ENCODE measurements around the gene TRIM65.
"Not testable (repeated sequence)": the region's sequence is repeated elsewhere in the genome, so short reads cannot be mapped to it uniquely, and the experiment has no call there.

Gene TRIM65

DNA sequence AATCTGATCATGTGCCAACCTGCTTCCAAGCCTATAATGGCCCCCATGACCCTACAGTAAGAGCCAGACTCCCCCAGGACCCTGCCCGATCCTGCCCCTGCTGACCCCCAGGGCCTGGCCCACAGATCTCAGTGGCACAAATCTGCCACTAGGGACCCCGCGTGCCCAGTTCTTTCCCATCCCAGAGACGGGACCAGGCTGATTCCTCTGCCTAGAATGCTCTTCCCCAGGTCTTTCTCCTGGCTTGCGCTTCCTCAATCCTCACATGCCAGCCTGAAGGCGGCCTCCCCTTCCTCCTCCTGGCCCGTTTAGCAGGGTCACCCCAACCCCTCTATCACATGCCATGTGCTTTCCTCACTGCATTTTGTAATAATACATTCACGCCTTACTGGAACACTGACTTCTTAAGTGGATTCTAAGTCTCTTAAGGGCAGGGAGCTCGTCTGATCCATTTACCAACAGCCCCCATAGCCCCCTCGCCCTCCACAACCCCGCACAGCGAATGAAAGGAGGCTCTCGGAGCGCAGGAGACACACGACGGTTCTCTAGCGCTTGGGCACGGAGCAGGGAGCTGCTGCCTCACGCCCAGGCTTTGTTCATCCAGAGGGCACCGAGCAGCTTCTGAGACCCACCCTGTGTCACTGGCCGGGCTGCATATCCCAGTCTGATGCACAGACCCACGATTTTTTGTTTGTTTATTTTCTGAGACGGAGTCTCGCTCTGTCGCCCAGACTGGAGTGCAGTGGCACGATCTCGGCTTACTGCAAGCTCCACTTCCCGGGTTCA is 1.2 kb downstream of the TRIM65 start:
- DNase-seq: peak; percentile 71 to 80

DNA sequence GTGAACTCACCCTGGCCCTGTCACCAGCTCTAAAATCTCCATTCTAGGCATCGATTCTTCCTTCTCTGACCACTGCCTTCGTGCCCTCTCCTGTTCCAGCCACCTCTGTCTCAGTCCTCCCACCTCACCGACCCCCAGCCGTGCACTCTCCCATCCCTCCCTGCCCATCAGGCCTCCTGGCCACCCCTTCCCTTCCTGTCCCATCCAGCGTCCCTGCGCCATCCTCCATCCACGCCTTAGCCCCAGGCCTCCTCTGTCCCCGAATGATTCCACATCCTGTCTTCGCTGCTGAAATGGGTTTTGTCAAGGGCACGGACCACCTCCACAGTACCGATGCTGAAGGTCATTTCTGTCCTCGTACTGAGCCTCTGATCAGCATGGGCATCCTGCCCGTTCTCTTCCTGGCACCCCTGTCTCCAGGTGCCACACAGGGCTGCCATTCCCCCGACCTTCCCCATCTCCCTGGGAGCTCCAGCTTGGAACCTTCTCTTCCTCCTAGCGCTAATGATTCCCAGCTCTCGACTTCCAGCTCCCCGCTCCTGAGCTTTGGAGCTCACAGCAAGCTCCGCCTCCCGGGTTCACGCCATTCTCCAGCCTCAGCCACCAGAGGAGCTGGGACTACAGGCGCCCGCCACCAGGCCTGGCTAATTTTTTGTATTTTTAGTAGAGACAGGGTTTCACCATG is 2.6 kb downstream of the TRIM65 start:
- DNase-seq: no peak

DNA sequence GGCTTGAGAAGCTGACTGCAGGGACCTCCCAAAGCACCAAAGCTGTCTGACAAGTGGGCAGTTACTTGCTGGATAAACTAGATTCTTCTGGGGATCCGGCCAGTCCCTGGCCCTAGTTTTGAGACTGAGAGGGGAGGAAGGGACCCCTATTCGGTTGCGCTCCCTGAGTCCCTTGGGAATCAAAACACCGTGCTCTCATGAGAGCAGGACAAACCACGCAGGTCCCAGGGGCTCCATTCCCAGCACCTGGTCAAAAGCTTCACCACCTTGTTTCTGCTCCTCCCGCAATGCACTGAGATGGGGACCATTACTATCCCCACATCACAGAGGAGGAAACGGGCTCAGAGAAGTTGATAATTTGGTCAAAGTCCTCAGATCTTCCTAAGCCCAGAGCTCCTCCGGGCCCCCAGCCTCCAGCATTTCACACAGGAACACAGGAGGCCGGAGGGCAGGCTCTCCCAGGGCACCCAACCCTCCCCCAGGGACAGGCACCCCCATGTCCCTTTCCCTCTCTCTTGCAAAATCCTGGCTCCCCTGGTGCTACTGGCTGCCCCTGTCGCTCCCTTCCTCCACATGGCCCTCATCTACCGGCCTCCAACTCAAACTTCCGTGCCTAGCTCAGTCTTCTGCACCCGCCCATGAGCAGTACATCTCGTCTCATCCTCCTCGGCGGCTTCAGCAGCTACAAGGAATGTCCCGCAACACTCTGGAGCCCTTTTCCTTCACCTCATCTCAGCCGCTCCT is 3.3 kb downstream of the TRIM65 start:
- no peak for DNase-seq

DNA sequence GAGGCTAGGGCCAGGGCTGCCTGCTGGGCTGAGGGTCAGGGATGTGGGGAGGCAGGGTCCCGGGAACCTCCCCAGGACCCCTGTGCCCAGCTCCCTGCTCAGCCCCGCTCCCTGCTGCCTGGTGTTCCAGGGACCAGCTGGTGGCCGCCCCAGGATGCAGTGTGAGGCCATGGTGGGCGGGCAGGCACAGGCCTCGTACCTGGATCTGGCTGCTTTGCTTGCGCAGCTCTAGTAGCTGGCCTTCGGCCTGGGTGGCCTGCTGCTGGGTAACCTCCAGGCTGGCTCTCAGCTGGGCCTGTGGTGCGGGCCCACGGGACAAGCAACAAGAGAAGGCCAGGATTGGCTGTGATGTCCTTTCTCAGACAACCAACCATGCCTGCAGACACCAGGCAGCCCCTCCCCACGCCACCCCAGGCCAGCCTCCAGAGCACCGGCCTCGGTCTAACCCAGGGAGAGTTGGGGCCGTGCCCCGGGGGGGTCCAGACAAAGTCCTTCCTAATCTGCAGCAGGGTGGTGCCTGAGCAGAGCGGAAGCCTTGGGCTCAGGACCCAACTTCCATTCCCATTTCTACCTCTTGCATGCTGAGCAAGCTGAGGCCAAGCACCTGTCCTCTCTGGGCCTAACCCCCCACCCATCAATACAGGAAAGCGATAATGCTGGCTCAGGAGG is 4.1 kb downstream of the TRIM65 start:
- DNase-seq: no peak

GRCh38 chr17:75891605-75892555 is 4.9 kb downstream of the TRIM65 start:
- no peak for DNase-seq

- DNase-seq: no peak
Measured at GRCh38 chr17:75891022-75891604, 5.6 kb downstream of the TRIM65 start.

GRCh38 chr17:75889454-75889853 is 7.3 kb downstream of the TRIM65 start:
- no peak for DNase-seq

DNA sequence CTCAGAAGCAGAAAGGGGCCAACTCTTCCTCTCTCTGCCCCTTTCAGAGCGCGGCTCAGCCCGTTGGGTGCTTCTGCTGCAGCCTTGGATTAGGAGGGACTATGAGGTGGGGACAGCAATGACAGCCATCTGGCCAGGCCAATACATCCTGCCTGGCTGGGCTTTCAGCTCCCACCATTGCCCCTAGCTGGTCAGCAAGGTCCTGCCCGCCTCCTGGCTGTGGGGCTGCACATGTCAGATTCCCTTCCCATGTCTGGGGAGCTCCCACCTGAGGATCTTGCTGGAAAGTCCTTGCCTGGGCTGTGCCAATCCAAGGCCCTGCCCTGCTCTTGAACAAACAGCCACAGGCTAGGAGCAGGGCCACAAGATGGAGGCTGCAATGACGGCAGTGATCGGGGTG is 8.3 kb downstream of the TRIM65 start:
- DNase-seq: no peak

DNA sequence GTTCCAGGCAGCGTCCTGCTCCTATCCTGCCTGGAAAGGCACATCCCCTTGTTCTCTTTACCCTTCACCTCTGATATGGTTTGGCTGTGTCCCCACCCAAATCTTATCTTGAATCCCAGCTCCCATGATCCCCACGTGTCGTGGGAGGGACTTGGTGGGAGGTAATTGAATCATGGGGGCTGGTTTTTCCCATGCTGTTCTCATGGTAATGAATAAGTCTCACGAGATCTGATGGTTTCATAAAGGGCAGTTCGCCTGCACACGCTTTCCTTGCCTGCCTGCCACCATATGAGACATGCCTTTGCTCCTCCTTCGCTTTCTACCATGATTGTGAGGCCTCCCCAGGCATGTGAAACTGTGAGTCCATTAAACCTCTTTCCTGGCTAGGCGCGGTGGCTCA is 10.9 kb downstream of the TRIM65 start:
- DNase-seq: not testable (repeated sequence)

GRCh38 chr17:75885431-75885830 is 11.3 kb downstream of the TRIM65 start:
- DNase-seq: peak in 1 of 2 donors; percentile 23

GRCh38 chr17:75881678-75882454 is 14.9 kb downstream of the TRIM65 start:
- DNase-seq: no peak

GRCh38 chr17:75880266-75880665 is 16.5 kb downstream of the TRIM65 start:
- DNase-seq: no peak

DNA sequence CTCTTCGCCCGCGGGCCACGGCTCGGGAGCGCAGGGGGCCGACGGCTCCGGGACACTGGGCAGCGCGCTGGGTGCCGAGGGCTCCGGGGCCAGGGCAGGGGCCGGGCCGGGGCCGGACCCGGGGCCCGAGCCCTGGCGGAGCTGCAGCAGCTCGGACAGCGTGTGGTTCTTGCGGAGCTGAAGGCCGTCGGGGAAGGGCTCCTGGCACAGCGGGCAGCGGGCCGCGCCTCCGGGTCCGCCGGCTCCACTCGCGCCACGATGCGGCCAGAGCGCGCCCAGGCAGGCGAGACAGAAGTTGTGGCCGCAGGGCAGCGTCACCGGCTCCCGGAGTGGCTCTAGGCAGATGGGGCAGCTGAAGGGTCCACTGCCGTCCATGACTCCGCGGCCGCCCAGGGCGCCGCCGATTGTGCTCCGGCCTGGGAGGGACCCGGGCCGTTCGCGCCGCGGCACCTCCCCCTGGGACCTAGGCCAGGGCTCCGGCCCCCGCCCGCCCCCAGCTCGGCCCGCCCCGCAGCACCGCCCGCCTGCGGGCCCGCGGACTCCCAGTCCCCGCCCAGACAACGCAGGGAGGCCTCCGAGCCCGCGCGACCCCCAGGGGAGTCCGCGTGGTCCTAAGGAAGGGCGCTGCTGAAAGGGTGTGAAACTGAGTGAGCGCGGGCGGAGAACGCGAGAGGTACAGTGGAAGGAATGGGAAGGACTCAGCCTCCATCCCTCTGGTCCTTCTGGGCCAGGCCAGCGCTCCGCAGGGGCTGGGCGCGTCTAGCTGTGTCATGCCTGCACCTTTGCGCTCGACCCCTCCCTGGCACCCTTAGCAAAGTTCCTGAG is 18.4 kb downstream of the TRIM65 start, which contains the start of gene TRIM47:
TSS of gene TRIM47 (minus strand) at position 408 of the 825 bp plus-strand sequence. CDS start at position 375, 33 bp downstream.
- peak; percentile 37 to 55 for DNase-seq

DNA sequence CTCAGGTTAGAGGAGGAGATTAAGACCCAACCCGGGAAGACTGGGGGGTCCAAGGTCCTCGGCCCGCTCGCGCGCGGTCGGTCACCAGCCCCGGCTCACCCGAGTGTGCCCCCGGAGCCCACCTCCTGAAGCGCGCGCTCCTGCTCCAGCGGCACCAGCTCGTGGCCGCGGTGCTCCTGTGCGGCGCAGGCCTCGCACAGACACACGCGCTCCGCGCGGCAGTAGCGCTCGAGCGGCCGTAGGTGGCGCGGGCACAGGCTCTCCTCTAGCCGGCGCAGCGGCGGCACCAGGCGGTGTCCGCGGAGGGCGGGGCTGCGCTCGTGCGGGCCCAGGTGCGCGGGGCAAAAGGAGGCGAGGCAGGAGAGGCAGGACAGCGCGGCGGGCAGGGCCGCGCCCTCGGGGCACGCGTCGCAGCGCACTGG is 19.0 kb downstream of the TRIM65 start:
- peak; percentile 54 to 69 for DNase-seq

DNA sequence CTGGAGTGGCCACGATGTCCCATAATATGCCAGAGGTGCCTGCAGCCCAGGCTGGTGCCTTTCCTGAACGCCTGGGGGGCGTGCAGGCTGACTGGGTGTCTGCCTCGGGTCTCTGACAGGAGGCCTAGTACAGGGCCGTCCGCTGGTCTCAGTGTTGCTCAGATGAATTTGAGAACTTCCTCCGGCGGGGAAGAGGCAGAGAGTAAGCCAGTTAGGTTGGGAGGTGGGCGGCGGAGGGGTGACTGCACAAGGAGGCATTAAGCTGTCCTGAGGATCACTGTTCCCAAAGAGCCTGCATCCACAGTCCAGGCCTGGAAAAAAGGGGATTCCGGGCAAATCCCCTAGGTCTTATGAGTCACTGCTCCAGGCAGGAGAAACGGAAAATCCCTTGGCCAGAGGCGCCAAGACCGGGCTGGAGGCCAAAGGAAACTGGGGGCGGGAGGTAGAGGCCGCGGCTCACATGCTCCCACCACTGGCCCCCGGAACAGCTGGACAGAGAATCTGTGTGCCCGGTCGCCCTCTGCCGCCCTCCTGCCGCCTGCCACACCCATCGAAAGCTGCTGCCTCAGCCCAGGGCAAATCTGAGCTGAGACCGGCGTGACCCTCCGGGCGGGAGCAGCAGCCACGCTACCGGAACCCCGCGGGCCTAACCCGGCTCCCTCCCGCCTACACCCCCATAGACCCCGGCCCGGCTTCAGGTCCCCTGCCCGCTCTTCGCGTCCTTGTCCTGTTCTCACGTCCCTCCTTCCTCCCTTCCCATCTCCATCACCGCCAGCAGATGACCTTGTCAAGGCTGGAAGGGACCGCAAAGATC is 19.6 kb downstream of the TRIM65 start:
- peak; percentile 62 to 75 for DNase-seq

GRCh38 chr17:75876190-75876937 is 20.4 kb downstream of the TRIM65 start:
- no peak for DNase-seq

GRCh38 chr17:75875940-75876189 is 20.9 kb downstream of the TRIM65 start:
- no peak for DNase-seq
